GM21723 (cell line): ENCODE measurements around the gene SLC15A1.
"Not testable (repeated sequence)": the region's sequence is repeated elsewhere in the genome, so short reads cannot be mapped to it uniquely, and the experiment has no call there.

Experiments used
- ATAC-seq: cut with Tn5 transposase; IDR thresholded peaks from one replicate; pipeline ENCODE4 v1.9.1; 2021; ENCODE audit warnings: mild to moderate bottlenecking, moderate library complexity; ENCODE audit not compliant: unreplicated experiment

Gene SLC15A1

DNA sequence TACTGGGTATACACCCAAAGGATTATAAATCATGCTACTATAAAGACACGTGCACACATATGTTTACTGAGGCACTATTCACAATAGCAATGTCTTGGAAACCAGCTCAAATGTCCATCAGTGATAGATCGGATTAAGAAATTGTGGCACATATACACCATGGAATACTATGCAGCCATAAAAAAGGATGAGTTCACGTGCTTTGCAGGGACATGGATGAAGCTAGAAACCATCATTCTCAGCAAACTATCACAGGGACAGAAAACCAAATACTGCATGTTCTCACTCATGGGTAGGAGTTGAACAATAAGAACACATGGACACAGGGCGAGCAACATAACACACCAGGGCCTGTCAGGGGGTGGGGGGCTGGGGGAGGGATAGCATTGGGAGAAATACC, 2.0 kb upstream of the SLC15A1 start:
- not testable (repeated sequence) for ATAC-seq

DNA sequence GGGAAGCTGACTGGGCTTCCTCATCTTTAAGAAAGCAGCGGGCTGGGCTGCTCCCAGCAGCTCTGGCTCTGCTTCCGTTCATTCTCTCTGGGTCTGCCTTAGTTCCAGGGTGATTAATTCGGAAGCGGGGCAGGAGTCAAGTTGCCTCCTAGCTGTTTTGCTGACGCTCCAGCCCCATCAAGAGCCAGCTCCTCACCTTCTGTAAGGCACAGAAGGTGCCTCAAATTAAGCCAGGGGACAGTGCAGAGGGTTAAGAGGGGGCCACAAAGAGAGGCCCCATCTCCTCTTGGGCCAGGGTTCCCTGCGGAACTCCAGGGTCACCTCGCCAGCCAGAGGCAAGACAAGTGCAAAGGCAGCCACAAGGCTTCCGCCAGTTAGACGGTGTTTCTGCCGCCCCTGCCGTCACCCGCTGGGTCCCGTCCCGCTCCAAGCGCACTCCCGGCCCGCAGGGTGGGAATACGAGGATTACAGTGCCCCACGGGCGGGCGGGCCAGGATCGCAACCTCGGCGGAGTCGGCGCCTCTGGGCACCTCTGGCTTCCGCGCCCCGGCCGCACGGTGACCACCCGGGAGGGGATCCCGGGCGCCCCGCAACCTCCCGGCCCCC, 508 bp downstream of the SLC15A1 start:
- no peak for ATAC-seq

DNA sequence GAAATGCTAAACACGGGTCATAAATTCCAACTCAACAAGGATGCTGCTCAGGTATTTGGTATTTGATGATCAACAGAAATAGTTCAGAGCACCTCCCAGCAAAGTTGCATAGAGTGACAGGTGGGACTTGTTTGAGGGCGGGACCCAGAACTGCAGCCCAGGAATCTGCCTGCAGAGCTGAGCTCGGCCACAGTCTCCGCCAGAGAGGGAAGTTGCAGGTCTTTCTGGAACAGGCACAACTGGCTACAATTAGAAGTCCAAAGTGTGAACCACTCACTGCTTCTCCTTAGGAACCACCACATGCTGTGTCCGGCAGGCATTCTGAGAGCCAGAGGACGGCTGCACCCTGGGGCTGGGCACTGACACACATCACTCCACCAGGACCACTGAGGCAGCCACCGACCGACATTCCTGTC, 1.1 kb downstream of the SLC15A1 start:
- no peak for ATAC-seq

DNA sequence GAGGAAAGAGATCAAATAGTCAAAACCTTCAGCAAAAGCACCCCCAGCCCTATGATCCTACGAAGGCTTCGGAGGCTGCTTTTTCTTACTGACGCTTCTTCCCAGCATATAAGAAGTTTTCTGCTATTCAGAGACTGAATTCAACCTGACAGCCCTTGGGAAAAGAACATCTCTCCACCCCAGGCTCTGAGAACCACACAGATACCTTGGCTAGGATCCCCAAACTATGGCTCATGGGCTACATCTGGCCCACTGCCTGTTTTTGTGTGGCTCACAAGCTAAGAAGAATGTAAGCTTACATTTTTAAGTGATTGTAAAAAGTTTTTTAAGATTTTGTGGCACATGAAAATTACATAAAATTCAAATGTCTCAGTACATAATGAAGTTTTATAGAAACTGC, 3.0 kb downstream of the SLC15A1 start:
- ATAC-seq = no peak

DNA sequence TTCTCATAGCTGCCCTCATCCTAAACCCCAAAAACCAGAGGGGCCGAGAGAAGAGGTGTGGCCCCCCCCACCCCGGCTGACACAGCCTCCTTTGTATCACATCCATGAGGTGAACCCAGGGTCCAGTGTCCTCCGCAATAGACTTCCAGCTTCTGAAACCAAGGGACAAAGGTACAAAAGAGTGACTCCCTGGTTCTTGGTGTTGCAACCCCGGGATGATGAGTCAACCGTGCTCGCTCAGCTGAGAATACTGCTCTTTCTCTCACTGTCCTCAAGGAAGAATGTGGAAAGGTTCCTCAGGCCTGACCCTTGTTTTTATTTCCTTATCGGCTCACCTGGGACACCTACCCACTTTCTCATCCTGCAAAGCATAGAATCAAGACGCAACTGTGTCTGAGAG, 5.5 kb downstream of the SLC15A1 start:
- ATAC-seq = no peak

DNA sequence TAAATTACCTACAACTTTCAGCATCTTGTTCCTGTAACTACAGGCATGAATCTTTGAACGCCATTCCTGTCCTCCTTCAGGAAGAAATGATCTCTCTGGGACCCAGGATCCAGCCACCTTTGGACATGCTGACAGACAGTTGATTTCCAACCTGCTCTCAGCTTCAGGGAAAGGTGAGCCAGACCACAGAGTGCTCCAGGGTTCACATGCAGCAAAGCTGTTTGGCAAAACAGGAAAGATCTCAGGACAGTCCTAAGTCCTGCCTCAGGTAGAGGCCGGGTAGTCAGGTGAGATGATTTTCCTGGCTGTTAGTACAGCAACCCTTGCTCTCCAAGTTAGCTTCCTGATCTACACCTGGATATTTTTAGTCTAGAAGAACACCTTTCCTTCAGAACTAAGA, 9.1 kb downstream of the SLC15A1 start:
- ATAC-seq = no peak

DNA sequence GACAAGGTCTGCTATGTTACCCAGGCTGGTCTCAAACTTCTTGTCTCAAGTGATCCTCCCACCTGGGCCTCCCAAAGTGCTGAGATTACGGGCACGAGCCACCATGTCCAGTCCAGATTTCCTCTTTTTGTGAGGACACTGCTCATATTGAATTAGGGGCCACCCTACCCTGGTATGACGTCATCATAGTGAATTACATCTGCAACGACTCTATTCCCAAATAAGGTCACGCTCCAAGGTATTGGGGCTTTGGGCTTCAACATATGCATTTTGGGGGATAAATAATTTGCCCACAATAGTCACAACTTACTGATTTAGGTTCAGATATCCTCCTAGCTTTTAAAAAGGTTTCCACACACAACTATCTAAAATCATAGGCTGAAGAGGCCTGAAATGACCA, 9.5 kb downstream of the SLC15A1 start:
- ATAC-seq = no peak

DNA sequence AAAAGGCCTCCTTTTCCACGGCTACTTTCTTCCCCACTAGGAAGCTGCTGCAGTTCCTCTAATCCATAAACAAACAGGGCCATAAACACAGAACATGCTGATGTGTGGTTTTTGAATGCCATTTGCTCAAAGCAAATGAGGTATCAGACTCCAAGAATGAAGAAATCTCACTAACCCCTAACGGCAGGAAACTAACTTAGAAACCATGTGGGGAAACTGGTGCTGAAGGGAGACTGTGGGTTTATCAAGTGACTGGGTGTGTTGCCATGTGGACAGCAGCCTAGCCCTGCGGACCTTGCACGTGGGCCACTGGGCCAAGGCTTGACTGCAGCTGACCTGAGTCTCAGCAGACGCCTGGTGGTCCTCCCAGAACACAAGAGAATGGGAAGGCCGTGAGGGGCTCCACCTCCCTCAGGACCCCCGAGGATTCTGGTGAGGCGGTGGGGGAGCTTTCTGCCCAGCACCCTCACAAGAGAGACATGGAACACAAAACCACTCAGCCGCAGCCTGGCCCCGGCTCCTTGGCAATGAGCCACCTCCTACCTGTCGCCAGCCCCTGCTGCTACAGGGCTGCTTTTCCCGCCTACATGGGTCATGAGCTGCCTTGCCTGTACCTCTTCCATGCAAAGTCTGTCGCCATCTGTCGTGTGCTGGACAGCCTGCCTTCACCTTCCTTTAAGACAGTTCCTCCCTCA, 10.6 kb downstream of the SLC15A1 start:
- no peak for ATAC-seq

DNA sequence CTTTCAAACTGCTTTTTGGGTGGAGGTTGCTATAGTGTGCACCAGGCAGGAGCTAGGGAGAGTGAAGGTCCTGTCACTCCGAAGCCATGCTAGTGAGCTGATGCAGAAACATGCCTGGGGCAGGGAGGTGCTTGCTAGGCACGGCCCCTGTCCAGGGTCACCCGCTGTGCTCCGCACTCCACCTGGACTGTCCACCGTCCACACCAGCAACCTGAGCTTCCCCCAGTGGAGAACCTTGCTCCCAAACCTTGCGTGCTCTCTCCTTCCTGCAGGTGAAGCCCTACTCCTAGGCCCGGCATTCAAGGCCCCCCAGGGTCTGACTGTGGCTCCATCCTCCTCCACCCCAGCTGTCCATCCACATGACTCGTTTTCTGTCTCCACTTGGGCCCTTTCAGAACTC, 12.3 kb downstream of the SLC15A1 start:
- no peak for ATAC-seq

DNA sequence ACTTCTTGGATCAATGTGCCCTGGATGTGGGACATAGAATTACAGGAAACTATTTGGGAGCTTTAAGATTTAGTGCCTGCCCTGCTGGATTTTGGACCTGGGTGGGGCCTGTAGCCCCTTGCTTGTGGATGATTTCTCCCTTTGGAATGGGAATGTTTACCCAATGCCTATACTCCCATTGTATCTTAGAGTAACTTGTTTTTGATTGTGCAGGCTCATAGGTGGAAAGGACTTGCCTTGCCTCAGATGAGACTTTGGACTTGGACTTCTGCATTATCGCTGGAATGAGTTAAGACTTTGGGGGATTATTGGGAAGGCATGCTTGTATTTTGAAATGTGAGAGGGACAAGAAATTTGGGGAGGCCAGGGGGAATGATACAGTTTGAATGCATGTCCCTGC, 13.5 kb downstream of the SLC15A1 start:
- no peak for ATAC-seq

DNA sequence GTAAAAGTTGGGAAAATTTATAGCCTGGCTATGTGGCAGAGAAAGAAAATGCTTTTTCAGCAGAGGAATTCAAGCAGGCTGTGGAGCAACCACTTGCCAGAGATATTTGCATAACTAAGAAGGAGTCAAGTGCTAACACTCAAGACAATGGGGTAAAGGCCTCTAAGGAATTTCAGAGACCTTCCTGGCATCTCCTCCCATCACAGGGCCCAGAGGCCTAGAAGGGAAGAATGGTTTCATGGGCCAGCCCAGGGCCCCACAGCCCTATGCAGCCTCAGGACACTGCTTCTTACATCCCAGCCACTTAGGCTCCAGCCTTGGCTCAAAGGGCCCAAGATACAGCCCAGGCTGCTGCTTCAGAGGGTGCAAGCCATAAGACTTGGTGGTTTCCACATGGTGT, 14.3 kb downstream of the SLC15A1 start:
- no peak for ATAC-seq

DNA sequence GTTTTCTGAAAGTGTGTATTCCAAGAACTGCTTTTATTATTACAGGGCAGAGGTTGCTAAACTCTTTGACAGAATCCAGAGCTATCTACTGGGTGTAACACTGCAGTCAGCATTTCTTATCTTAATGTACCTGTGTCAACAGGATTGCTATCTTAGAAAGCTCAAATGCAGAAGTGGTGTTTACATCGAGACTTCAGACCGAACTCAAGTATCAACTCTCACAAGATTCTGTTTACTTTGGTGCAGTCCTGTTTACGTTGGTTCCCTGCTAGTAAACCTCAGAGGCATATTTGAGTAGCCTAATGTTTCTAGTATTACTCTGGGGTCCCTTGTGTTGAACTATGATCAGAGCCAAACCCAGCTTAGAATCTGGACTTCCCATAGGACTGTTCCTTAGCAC, 20.5 kb downstream of the SLC15A1 start:
- no peak for ATAC-seq

DNA sequence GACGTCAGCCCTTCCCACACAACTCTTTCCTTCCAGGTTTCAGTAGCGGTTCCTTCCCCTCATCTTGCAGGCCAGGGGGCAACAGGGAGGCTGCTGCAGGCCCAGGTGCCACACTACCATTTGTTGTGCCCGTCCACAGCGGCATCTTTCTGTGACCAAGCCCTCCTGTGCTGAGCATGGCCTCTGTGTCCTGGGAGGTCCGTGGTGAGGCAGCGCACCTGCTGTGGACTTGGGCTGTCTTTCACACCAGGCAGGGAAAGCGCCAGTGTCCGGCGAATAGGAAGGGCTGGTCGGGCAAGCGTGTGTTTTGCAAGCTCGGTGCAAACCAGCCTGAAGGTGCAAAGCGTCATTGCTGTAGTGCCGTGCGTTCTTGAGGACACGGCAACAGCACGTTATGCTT, 21.4 kb downstream of the SLC15A1 start:
- ATAC-seq = no peak

DNA sequence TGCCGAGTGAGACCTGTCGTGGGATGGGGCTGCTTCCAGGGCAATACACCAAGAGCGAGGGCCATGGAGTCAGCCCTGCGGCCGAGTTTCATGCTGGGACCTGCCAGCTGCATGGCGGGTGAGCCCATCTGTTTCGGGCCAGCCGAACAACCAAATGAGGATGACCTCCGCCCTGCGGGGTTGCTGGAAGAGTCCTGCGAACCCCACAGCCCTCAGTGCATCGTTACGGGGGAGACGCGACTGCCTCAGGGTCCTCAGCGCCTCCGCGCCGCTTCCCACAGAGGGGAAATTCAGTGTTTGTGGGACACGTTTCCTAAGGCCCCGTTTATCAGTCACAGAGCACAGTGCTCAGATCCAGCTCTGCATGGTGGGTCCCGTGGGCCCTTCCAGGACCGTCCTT, 22.0 kb downstream of the SLC15A1 start:
- no peak for ATAC-seq

DNA sequence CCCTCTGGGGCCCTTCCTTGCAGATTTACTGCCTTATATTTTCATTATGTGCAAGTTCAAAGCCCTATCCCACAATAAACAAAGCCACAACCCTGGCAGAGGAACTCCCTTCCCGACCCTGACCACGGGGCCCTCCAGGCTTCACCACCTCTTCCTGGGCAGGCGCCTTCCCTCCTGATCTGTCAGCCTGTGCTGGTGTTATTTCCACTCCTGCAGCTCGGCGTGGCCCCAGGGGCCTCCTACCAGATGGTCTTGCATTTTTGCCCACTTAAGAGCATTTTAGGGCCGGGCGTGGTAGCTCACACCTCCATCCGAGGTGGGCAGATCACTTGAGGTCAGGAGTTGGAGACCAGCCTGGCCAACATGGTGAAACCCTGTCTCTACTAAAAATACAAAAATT, 22.8 kb downstream of the SLC15A1 start:
- no peak for ATAC-seq

DNA sequence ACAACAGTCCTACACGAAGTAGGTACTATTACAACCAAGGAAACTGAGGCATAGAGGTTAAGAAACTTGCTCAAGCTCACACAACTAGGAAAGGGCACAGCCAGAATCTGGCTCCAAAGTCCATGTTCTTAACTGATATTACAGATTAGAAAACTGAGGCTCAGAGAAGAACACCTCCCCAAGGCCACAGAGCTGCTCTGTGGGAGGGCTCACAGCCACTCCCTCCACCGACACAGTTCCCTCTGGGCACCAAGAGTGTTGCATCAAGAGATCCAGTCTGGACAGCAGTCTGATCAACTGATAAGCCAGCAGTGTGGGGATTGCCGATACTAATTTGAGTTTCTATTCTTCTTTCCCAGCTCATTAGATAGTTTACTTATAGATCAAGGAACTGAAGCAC, 29.5 kb downstream of the SLC15A1 start:
- ATAC-seq = no peak

DNA sequence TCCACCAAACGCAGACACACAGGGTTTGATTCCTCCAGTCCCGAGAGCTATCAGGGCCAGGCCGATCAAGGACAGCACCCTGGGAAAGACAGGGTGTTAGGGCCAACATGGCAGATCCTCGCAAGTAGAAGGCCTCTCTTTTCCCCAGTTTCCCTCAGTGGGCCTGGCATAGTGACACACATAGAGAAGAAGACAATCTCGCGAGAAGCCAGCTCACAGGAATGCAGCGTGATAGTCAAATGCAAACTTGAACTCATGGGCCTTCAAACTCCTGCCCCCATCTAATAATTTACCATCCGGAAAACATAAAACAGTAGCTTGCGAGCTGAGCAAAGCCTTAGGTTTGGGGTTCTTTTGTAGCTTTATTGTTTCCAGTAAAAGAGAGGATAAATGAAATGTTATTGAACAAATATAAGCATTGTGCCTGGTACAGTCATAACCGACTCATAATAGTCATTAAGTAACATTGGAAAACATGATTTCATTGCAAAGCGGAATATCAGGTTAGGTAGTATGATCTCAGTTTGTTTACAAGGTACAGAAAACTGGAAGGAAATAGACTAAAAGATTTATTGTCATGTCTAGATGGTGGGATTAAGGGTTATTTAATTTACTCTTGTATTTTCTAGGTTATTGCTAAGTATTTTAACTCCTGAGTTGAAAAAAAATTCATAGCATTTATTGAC, 30.5 kb downstream of the SLC15A1 start:
- no peak for ATAC-seq

DNA sequence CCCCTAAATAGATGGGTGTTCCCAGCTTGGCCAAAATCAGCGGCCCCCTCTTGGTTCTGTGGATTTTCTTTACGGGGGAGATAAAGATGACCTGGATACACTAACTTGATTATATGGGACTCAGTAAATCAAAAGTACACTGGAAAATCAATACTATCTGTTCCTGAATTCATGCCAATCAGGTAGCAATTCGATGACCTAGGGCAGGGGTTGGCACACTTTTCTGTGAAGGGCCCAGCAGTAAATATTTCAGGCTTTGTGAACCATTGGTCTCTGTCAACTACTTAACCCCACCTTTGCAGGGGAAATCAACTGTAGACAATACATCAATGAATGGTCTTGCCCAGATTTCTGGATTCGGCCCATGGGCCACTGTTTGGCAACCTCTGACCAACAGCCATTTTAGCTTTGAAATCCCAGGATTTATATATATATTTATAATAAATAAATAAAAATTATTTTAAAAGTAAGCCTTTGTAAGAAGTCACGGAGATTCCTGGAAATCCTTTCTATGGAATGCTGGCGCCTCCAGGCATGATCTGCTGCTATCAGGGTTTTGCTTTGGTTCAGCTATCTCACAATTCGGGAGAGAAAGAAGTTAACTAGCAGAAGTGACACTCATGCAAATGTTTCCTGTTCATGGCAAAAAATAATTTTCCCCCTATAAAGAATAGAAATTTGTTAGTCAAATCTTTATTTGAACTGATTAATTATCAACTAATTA, 32.8 kb downstream of the SLC15A1 start:
- ATAC-seq = no peak

DNA sequence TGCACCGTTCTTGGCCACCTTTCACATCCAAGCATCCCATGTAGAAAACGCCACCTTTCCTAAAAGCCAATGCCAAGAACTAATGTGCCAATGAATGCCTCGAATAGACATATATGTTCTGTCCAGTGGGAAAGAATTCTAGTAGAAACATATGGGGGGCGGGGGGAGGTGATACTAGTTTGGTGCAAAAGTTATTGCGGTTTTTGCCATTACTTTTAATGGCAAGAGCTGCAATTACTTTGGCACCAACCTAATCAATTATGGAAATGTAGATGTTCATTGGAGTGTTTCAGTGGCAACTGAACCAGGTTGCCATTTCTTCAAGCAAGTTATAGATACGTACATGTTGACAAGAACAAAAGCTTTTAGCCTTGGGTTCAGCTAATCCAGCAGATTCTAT, 34.6 kb downstream of the SLC15A1 start:
- ATAC-seq = no peak

DNA sequence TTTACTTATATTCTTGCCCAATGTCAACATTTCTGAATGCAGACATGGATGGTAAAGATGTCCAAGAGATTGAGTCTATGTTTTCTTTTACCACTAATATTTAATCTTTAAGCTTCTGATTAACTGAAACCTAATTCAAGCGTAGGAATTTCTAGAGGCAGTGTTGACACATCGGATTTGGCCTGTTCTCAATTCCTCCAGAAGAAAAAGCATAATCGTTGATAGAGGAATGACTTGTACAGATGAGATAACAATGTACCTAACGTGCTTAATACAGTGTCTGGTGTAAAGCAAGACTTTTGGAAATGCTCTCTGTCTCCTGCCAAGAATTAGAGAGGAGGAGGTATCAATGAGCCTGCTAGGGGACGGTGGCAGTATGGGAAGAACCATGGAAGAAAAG, 35.2 kb downstream of the SLC15A1 start:
- no peak for ATAC-seq

DNA sequence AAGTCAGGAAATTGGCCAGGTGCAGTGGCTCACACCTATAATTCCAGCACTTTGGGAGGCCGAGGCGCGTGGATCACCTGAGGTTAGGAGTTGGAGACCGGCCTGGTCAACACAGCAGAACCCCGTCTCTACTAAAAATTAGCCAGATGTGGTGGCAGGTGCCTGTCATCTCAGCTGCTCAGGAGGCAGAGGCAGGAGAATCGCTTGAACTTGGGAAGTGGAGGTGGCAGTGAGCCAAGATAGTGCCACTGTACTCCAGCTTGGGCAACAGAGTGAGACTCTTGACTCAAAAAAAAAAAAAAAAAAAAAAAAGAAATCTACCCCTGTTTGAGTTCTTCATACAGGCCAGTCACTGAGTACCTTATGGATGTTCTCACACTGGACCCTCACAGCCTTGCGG, 42.0 kb downstream of the SLC15A1 start:
- no peak for ATAC-seq
